RWPE1 (cell line): Measurements from ENCODE around the gene SON.
"Not testable (repeated sequence)": the region's sequence is repeated elsewhere in the genome, so short reads cannot be mapped to it uniquely, and the experiment has no call there.

ENCODE experiments used
- CTCF ChIA-PET: fragments of 350-600 bp; sonication (Branson Sonifier 250); formaldehyde crosslinking; extraction: SDS; loops from one replicate; lab custom pipeline; 2021; lab: Yijun Ruan, JAX
- POLR2A ChIA-PET: fragments of 400-600 bp; formaldehyde crosslinking; extraction: SDS; loops from one replicate; lab custom pipeline; 2020; ENCODE audit warnings: antibody characterized with exemption; ENCODE audit not compliant: low non-redundant PET; lab: Yijun Ruan, JAX
- DNase-seq: peaks from one replicate; pipeline ENCODE4 v3.0.0; 2012; ENCODE audit warnings: low spot score
- H3K27ac ChIP-seq: fragments of 450-650 bp; 2 replicates; pipeline ENCODE4 v1.5.1; 2017
- TF ChIP-seq, protein P1 (sequence below): fragments of 450-650 bp; conservative IDR thresholded peaks from 2 replicates; pipeline ENCODE4 v1.5.1; 2017; ENCODE audit warnings: low read depth, mild to moderate bottlenecking

The SON gene, protein sequence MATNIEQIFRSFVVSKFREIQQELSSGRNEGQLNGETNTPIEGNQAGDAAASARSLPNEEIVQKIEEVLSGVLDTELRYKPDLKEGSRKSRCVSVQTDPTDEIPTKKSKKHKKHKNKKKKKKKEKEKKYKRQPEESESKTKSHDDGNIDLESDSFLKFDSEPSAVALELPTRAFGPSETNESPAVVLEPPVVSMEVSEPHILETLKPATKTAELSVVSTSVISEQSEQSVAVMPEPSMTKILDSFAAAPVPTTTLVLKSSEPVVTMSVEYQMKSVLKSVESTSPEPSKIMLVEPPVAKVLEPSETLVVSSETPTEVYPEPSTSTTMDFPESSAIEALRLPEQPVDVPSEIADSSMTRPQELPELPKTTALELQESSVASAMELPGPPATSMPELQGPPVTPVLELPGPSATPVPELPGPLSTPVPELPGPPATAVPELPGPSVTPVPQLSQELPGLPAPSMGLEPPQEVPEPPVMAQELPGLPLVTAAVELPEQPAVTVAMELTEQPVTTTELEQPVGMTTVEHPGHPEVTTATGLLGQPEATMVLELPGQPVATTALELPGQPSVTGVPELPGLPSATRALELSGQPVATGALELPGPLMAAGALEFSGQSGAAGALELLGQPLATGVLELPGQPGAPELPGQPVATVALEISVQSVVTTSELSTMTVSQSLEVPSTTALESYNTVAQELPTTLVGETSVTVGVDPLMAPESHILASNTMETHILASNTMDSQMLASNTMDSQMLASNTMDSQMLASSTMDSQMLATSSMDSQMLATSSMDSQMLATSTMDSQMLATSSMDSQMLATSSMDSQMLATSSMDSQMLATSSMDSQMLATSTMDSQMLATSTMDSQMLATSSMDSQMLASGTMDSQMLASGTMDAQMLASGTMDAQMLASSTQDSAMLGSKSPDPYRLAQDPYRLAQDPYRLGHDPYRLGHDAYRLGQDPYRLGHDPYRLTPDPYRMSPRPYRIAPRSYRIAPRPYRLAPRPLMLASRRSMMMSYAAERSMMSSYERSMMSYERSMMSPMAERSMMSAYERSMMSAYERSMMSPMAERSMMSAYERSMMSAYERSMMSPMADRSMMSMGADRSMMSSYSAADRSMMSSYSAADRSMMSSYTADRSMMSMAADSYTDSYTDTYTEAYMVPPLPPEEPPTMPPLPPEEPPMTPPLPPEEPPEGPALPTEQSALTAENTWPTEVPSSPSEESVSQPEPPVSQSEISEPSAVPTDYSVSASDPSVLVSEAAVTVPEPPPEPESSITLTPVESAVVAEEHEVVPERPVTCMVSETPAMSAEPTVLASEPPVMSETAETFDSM (N-terminal part only)

DNA sequence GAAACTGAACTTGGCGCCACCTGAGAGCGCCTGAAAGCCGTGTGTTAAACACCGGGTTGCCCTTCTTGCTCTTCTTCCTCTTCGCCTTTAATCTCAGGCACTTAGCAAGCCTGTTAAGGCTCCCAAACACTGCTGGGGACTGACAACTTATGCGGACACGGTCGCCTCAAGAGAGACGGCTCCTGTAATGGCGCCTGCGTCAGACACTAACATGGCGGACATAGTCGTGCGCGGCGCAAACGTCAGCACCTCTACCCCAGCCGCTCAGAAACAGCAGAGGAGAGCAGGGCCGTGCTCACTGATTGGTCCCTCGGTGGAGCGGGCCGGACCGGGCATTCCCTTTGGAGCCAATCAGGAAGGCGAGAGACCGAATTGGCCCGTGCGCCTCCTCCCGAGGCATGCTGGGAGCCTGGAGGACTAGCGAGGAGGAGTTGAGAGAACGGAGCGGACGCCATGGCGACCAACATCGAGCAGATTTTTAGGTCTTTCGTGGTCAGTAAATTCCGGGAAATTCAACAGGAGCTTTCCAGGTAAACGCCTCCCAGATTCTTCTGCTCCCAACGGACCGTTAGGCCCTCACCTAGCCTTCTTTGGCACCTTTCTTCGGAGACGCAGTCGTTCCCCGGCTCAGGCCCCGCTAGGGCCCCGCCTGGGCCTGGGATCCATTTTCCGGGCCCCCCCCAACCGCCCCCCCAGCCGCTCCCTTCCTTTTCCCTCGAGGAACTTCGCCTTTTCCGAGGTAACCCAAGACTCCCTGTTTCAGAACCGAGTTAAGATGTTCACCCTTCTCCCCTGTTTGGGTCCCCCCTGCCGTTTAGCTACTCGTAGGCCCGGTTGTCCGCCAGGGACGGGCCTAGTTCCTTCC is at the start of gene SON:
Gene SON (plus strand): TSS at position 399 of the 865 bp plus-strand sequence. CDS start 55 bp downstream, at position 454.
- peak; percentile 97 for DNase-seq

DNA sequence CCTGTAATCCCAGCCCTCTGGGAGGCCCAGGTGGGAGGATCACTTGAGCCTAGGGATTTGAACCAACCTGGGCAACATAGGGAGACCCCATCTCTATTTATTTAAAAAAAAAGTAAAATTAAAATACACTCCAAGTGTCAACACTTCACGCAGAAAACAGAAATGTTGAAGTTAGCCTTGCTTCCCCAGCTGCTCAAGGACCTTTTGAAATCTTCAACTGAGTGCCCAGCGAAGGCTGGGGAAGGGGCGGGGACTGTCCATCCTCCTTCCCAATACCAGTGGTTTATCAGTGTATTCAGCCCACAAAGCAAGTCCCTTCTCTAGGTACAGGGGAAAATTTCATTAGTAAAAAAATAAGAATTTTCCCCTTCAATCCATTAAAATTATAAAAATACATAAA is 49.1 kb upstream of the SON start:
- no peak for DNase-seq
- H3K27ac ChIP-seq, result no peak overlapping the region
- ChIA-PET CTCF (no interaction called here), POLR2A (no interaction called here)
- TF ChIP-seq, protein P1, sequence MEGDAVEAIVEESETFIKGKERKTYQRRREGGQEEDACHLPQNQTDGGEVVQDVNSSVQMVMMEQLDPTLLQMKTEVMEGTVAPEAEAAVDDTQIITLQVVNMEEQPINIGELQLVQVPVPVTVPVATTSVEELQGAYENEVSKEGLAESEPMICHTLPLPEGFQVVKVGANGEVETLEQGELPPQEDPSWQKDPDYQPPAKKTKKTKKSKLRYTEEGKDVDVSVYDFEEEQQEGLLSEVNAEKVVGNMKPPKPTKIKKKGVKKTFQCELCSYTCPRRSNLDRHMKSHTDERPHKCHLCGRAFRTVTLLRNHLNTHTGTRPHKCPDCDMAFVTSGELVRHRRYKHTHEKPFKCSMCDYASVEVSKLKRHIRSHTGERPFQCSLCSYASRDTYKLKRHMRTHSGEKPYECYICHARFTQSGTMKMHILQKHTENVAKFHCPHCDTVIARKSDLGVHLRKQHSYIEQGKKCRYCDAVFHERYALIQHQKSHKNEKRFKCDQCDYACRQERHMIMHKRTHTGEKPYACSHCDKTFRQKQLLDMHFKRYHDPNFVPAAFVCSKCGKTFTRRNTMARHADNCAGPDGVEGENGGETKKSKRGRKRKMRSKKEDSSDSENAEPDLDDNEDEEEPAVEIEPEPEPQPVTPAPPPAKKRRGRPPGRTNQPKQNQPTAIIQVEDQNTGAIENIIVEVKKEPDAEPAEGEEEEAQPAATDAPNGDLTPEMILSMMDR, result no peak

More for the DNA sequence above, at the start of gene SON:
- ChIA-PET POLR2A (interaction anchor here (0.6 to 0.7 kb wide), 2 partner anchors 31 to 46 kb away, joined by 3 to 5 read pairs; partner anchors contain the start of gene DONSON), CTCF (interaction anchor here (0.7 kb wide), 1 partner anchor 293 kb away, joined by 3 read pairs; no protein-coding TSS in a partner anchor)
- peak within 1 kb of the TSS; percentile 98 for H3K27ac ChIP-seq
- TF ChIP-seq, protein P1, result no peak

DNA sequence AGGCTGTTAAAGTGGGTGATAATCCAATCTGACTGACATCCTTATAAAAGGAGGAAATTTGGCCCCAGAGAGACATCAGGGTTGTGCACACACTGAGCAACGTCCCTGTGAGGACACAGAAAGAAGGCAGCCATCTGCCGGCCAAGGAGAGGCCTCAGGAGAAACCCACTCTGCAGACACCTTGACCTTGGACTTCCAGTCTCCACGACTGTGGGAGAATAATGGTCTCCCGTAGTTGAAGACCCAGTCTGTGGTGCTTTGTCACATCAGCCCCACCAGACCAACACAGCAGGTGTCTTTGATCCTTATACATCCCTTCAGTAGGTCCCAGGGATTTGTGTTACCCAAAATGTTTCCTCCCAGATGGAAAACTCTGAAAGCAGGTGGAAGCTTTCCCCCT is 47.1 kb upstream of the SON start:
- no peak overlapping the region for H3K27ac ChIP-seq
- CTCF ChIA-PET, result no interaction called here
- TF ChIP-seq, protein P1, result no peak
- POLR2A ChIA-PET, result no interaction called here
- no peak for DNase-seq

- DNase-seq, result no peak
- H3K27ac ChIP-seq, result no peak overlapping the region
- TF ChIP-seq, protein P1, result no peak
- ChIA-PET POLR2A (no interaction called here), CTCF (no interaction called here)
Observed at GRCh38 chr21:33496345-33496744, 46.5 kb upstream of the SON start.

- POLR2A ChIA-PET, result no interaction called here
- H3K27ac ChIP-seq, result no peak overlapping the region
- DNase-seq, result no peak
- CTCF ChIA-PET, result interaction anchor here (0.5 kb wide), 1 partner anchor 30 kb away, joined by 3 read pairs; no protein-coding TSS in a partner anchor
- TF ChIP-seq, protein P1, result no peak
Observed at GRCh38 chr21:33505833-33506232, 37.0 kb upstream of the SON start.

GRCh38 chr21:33507003-33507402 is 35.8 kb upstream of the SON start:
- CTCF ChIA-PET, result not testable (repeated sequence)

More at GRCh38 chr21:33507003-33507402, 35.8 kb upstream of the SON start:
- DNase-seq, H3K27ac ChIP-seq, POLR2A ChIA-PET: not testable (repeated sequence)
